Measurements from ENCODE around the gene NFAT5.

GRCh38 chr16:69522732-69523404, 42.9 kb upstream of the NFAT5 start:
- no peak for TF ChIP-seq CTCF (IDR thresholded peaks at IDR 0.05)
- no peak for TF ChIP-seq POLR2AphosphoS5 (IDR thresholded peaks at IDR 0.05)
- no peak for TF ChIP-seq POLR2A (IDR thresholded peaks at IDR 0.05)

Data from prostate gland (tissue), 2 donors.